GM12878 (cell line): ENCODE measurements around the gene MYO3A. TPM values are rescaled to one million over a fixed set of nuclear protein-coding genes. Genes with fewer than 3 reads are reported as not detected.

ENCODE experiments used
- ATAC-seq: fragments of 200-7000 bp; cut with Tn5 transposase; 3 replicates; pipeline ENCODE4 v1.9.1; 2020; ENCODE audit warnings: mild to moderate bottlenecking, moderate library complexity
- BruUV-seq: library from RNA; stranded (reverse); fragments of 400-500 nt; replicated peaks from 2 replicates; lab custom pipeline; 2021; lab: Mats Ljungman, UMichigan
- CTCF ChIA-PET: fragments of 300-600 bp; sonication (Branson Sonifier 250); formaldehyde crosslinking; extraction: SDS; loops from one replicate; lab custom pipeline; 2021; ENCODE audit warnings: inconsistent platforms; lab: Yijun Ruan, JAX
- POLR2A ChIA-PET: fragments of 350-600 bp; formaldehyde crosslinking; extraction: SDS; loops from one replicate; lab custom pipeline; 2021; ENCODE audit warnings: inconsistent platforms; lab: Charles Lee
- RAD21 ChIA-PET: fragments of 300-600 bp; sonication (Branson Sonifier 250); formaldehyde crosslinking; loops from one replicate; lab custom pipeline; 2023; ENCODE audit warnings: antibody characterized with exemption; ENCODE audit not compliant: unreplicated experiment; lab: Charles Lee
- SMC1A ChIA-PET: fragments of 300-600 bp; sonication (Branson Sonifier 250); formaldehyde crosslinking; loops from one replicate; lab custom pipeline; 2023; ENCODE audit not compliant: unreplicated experiment, uncharacterized antibody; lab: Charles Lee
- DNase-seq: peaks from one replicate; pipeline ENCODE4 v3.0.0-alpha.2; 2011; ENCODE audit warnings: low read depth, low spot score
- FAIRE-seq: peaks from 3 replicates; lab custom pipeline; 2011; peaks lifted over from hg19 to GRCh38; lab: Jason Lieb, UNC
- H2AFZ ChIP-seq: 2 replicates; pipeline ENCODE4 v1.6.0; 2011; ENCODE audit warnings: low read depth, low read length, control low read depth; ENCODE audit not compliant: control insufficient read depth
- H3K27ac ChIP-seq: 2 replicates; pipeline ENCODE4 v1.5.1; 2011; ENCODE audit warnings: control low read depth; ENCODE audit not compliant: control insufficient read depth, insufficient read depth
- H3K27me3 ChIP-seq, 2 experiments: replicated peaks in 1 of 2; 2 replicates each; pipeline versions ENCODE4 v1.6.0 to v1.6.1; 2011; ENCODE audit warnings: low read length in 1 of 2; ENCODE audit not compliant: control insufficient read depth in 2 of 2, insufficient read depth in 2 of 2
- H3K36me3 ChIP-seq, 2 experiments: 2 replicates each; pipeline ENCODE4 v1.5.1; 2011; ENCODE audit warnings: low read length in 1 of 2; ENCODE audit not compliant: control insufficient read depth in 2 of 2, insufficient read depth in 2 of 2
- H3K4me1 ChIP-seq: 2 replicates; pipeline ENCODE4 v1.6.1; 2011; ENCODE audit warnings: mild to moderate bottlenecking, low read length, moderate library complexity, mixed read lengths; ENCODE audit not compliant: control insufficient read depth, insufficient read depth
- H3K4me2 ChIP-seq: 2 replicates; pipeline ENCODE4 v1.6.0; 2011; ENCODE audit warnings: control low read depth; ENCODE audit not compliant: control insufficient read depth, insufficient read depth
- H3K4me3 ChIP-seq: fragments of 200-600 bp; sonication (generic); 2 replicates; pipeline ENCODE4 v1.5.1; 2016
- H3K79me2 ChIP-seq: 2 replicates; pipeline ENCODE4 v1.6.0; 2011; ENCODE audit warnings: low read length; ENCODE audit not compliant: control insufficient read depth, insufficient read depth
- H3K9ac ChIP-seq: 2 replicates; pipeline ENCODE4 v1.8.0; 2011; ENCODE audit warnings: low read length, control low read depth, mixed read lengths; ENCODE audit not compliant: control insufficient read depth, insufficient read depth
- H3K9me3 ChIP-seq: replicated peaks from 3 replicates; pipeline ENCODE4 v1.5.1; 2011; ENCODE audit warnings: mild to moderate bottlenecking, low read length; ENCODE audit not compliant: control insufficient read depth, insufficient read depth
- H4K20me1 ChIP-seq: 2 replicates; pipeline ENCODE4 v1.6.0; 2011; ENCODE audit not compliant: control insufficient read depth, insufficient read depth
- ATF3 ChIP-seq: IDR thresholded peaks from 2 replicates; pipeline ENCODE4 v1.6.1; 2011; ENCODE audit warnings: low read depth, mild to moderate bottlenecking, low read length, moderate library complexity, borderline replicate concordance; ENCODE audit errors: extremely low read depth
- BMI1 ChIP-seq: fragments of 450-650 bp; IDR thresholded peaks from 2 replicates; pipeline ENCODE4 v1.6.1; 2016; ENCODE audit warnings: mild to moderate bottlenecking, moderate library complexity, borderline replicate concordance
- ETV6 ChIP-seq, 2 experiments: fragments of 450-650 bp in 1 of 2; IDR thresholded peaks in 1 of 2; conservative IDR thresholded peaks in 1 of 2; 2 replicates each; pipeline ENCODE4 v1.6.1; 2014; ENCODE audit warnings: antibody characterized with exemption in 1 of 2, borderline replicate concordance in 1 of 2, low read depth in 1 of 2, mild to moderate bottlenecking in 1 of 2, moderate library complexity in 1 of 2
- IRF4 ChIP-seq: IDR thresholded peaks from 2 replicates; pipeline ENCODE4 v1.6.1; 2011; ENCODE audit warnings: low read depth, low read length
- MTA3 ChIP-seq: IDR thresholded peaks from 2 replicates; pipeline ENCODE4 v1.6.1; 2012; ENCODE audit warnings: low read length, inconsistent platforms, borderline replicate concordance
- NFXL1 ChIP-seq: fragments of 450-650 bp; IDR thresholded peaks from 2 replicates; pipeline ENCODE4 v1.6.1; 2017; ENCODE audit warnings: antibody characterized with exemption, mild to moderate bottlenecking, borderline replicate concordance
- NKRF ChIP-seq: fragments of 450-650 bp; conservative IDR thresholded peaks from 2 replicates; pipeline ENCODE4 v1.6.1; 2017; ENCODE audit warnings: mild to moderate bottlenecking, moderate library complexity
- PML ChIP-seq: IDR thresholded peaks from 2 replicates; pipeline ENCODE4 v1.6.1; 2012; ENCODE audit warnings: low read length, inconsistent platforms
- RCOR1 ChIP-seq: conservative IDR thresholded peaks from 2 replicates; pipeline ENCODE4 v1.6.1; 2012; ENCODE audit warnings: low read depth, low read length, improper control_type of control experiment
- SIN3A ChIP-seq: IDR thresholded peaks from 2 replicates; pipeline ENCODE4 v1.6.1; 2012; ENCODE audit warnings: low read depth, low read length, improper control_type of control experiment
- TBL1XR1 ChIP-seq: IDR thresholded peaks from 2 replicates; pipeline ENCODE4 v1.6.1; 2012; ENCODE audit warnings: low read depth, low read length, improper control_type of control experiment
- USF2 ChIP-seq: IDR thresholded peaks from 2 replicates; pipeline ENCODE4 v1.6.1; 2011; ENCODE audit warnings: low read depth, low read length, improper control_type of control experiment, borderline replicate concordance
- YBX1 ChIP-seq: fragments of 450-650 bp; IDR thresholded peaks from 2 replicates; pipeline ENCODE4 v1.6.1; 2016; ENCODE audit warnings: antibody characterized with exemption
- ZBTB33 ChIP-seq: fragments of 450-650 bp; IDR thresholded peaks from 2 replicates; pipeline ENCODE4 v1.6.1; 2017; ENCODE audit warnings: mild to moderate bottlenecking
- ZBTB40 ChIP-seq: fragments of 450-650 bp; IDR thresholded peaks from 2 replicates; pipeline ENCODE4 v1.6.1; 2016; ENCODE audit warnings: mild to moderate bottlenecking, moderate library complexity, borderline replicate concordance
- WGBS: methylation state at CpG from one replicate; pipeline ENCODE4 v1.1.6; 2016; ENCODE audit warnings: low lambda C conversion rate; ENCODE audit not compliant: insufficient replicate concordance, insufficient coverage; ENCODE audit errors: missing lambda C conversion rate; 5-methylcytosine and 5-hydroxymethylcytosine counted together
- in situ Hi-C: fragments of 300-500 bp; cut with MboI; formaldehyde crosslinking; loops from 9 replicates; pipeline ENCODE4 v1.14.3; 2018; ENCODE audit warnings: mixed read lengths
- intact Hi-C: fragments of 100-400 bp; cut with micrococcal nuclease; formaldehyde crosslinking; loops from one replicate; pipeline ENCODE4 v1.14.2; 2022; ENCODE audit not compliant: unreplicated experiment
- polyA plus RNA-seq, 11 experiments: library from polyadenylated mRNA; depleted of rRNA in 4 of 11; unstranded in 6 of 11; stranded (reverse) in 5 of 11; fragments of >200 nt; fragmentation: Nextera tagmentation in 4 of 11; fragmentation: Illumina TruSeq in 1 of 11; extraction: Ambion mirVana in 4 of 11; extraction: Trizol in 1 of 11; gene quantifications; 1 replicate in 1 of 11; 2 replicates in 10 of 11; pipeline versions ENCODE4 v1.2.1 to v1.2.3, GENCODE V29; 2011 to 2016; ENCODE audit warnings: inconsistent platforms in 2 of 11, missing spikeins in 2 of 11, low read depth in 1 of 11
- total RNA-seq, 4 experiments: library from RNA; depleted of rRNA in 3 of 4; stranded (reverse); fragments of >200 nt in 3 of 4; fragmentation: Illumina TruSeq in 1 of 4; extraction: Trizol in 1 of 4; gene quantifications; 2 replicates each; pipeline versions ENCODE4 v1.2.1 to v1.2.3, GENCODE V29; 2013 to 2021

The MYO3A gene
- total and polyA plus RNA-seq, 10 of the 15 experiments (the other 5 are each of a cell fraction or from before 2014, with no cell fraction given): not detected

GRCh38 chr10:26225322-26225721 is 291.3 kb downstream of the MYO3A start:
- intact Hi-C loops: no loop called here
- ATAC-seq: no peak
- H3K27me3 ChIP-seq: peaks cover 3 to 11% of the 10 kb centered on the region in 2 experiments; a peak in 2 of 4 replicates
- DNase-seq: no peak
- ChIA-PET SMC1A (interaction anchor here (1.0 kb wide), 1 partner anchor 13 kb away, joined by 3 read pairs; no protein-coding TSS in a partner anchor), CTCF (interaction anchor here (0.6 kb wide), 1 partner anchor 67 kb away, joined by 4 read pairs; no protein-coding TSS in a partner anchor), RAD21 (no interaction called here), POLR2A (no interaction called here)
- no peak overlapping the region for H3K9ac ChIP-seq
- H3K36me3 ChIP-seq: no peaks in the 10 kb centered on the region
- TF ChIP-seq SIN3A (no peak), NKRF (no peak), ETV6 (conservative IDR thresholded peaks at IDR 0.05 in 1 of 2, IDR thresholded peaks at IDR 0.05 in 1 of 2; ENCODE audit: borderline replicate concordance in 1 of 2, low read depth in 1 of 2) (no peak), MTA3 (no peak), RCOR1 (no peak), ATF3 (no peak), YBX1 (no peak), IRF4 (no peak), USF2 (no peak), TBL1XR1 (no peak), PML (no peak), ZBTB33 (no peak), ZBTB40 (no peak), NFXL1 (no peak), BMI1 (no peak)
- H2AFZ ChIP-seq: no peak overlapping the region
- BruUV-seq: no TSS peak
- no peak overlapping the region for H3K27ac ChIP-seq
- H3K4me1 ChIP-seq: no peaks in the 10 kb centered on the region
- in situ Hi-C loops: no loop called here
- FAIRE-seq: no peak
- no peak overlapping the region for H3K4me2 ChIP-seq
- no peak overlapping the region for H3K4me3 ChIP-seq
- no peaks in the 10 kb centered on the region for H4K20me1 ChIP-seq
- 3% methylated on average over 4 of the region's 4 CpGs for WGBS
- no peaks in the 10 kb centered on the region for H3K79me2 ChIP-seq
- H3K9me3 ChIP-seq: no peaks in the 10 kb centered on the region
